ENCODE data around the gene PSMB2.

PSMB2 gene

GRCh38 chr1:35631396-35631795, 9.9 kb downstream of the PSMB2 start:
- Histone ChIP-seq H3K4me1 (peaks cover 26% of the 10 kb centered on the region), H3K36me3 (replicated peaks) (peaks cover 72% of the 10 kb centered on the region), H3K9me3 (no peaks in the 10 kb centered on the region), H3K4me3 (no peak overlapping the region), H3K27me3 (ENCODE audit: low read depth) (no peaks in the 10 kb centered on the region)
- in situ Hi-C loops (cut with MboI; ENCODE audit: low sequenced_read_pairs): no loop called here
- no peak for DNase-seq (ENCODE audit: low spot score in 2 of 2)

- in situ Hi-C loops (cut with MboI; ENCODE audit: low sequenced_read_pairs): no loop called here
- no peaks in the 10 kb centered on the region for H3K9me3 ChIP-seq
- no peaks in the 10 kb centered on the region for H3K27me3 ChIP-seq (ENCODE audit: low read depth)
- peaks cover 17% of the 10 kb centered on the region for H3K4me1 ChIP-seq
- DNase-seq (ENCODE audit: low spot score in 2 of 2): no peak
- no peak overlapping the region for H3K4me3 ChIP-seq
- H3K36me3 ChIP-seq (replicated peaks): peaks cover 58% of the 10 kb centered on the region
Measured at GRCh38 chr1:35629051-35629450, 12.3 kb downstream of the PSMB2 start.

GRCh38 chr1:35623832-35624231, 17.5 kb downstream of the PSMB2 start:
- no peak overlapping the region for H3K4me3 ChIP-seq
- H3K9me3 ChIP-seq: no peaks in the 10 kb centered on the region
- no peak for DNase-seq (ENCODE audit: low spot score in 2 of 2)
- in situ Hi-C loops (cut with MboI; ENCODE audit: low sequenced_read_pairs): no loop called here
- H3K4me1 ChIP-seq: peaks cover 4% of the 10 kb centered on the region; the same call in 1 of the 2 replicates
- peaks cover 39% of the 10 kb centered on the region for H3K36me3 ChIP-seq (replicated peaks)
- no peaks in the 10 kb centered on the region for H3K27me3 ChIP-seq (ENCODE audit: low read depth)

- peaks cover 4% of the 10 kb centered on the region; the same call in 1 of the 2 replicates for H3K4me1 ChIP-seq
- in situ Hi-C loops (cut with MboI; ENCODE audit: low sequenced_read_pairs): no loop called here
- peak in 1 of 2 experiments; percentile 43 for DNase-seq (ENCODE audit: low spot score in 2 of 2)
Measured at GRCh38 chr1:35622510-35623178, 18.7 kb downstream of the PSMB2 start.

GRCh38 chr1:35619237-35620121, 21.8 kb downstream of the PSMB2 start:
- peaks cover 45% of the 10 kb centered on the region for H3K36me3 ChIP-seq (replicated peaks)
- H3K4me1 ChIP-seq: peaks cover 8% of the 10 kb centered on the region
- H3K4me3 ChIP-seq: no peak overlapping the region
- in situ Hi-C loops (cut with MboI; ENCODE audit: low sequenced_read_pairs): no loop called here
- no peak for DNase-seq (ENCODE audit: low spot score in 2 of 2)
- H3K9me3 ChIP-seq: no peaks in the 10 kb centered on the region
- no peaks in the 10 kb centered on the region for H3K27me3 ChIP-seq (ENCODE audit: low read depth)

More at GRCh38 chr1:35622510-35623178, 18.7 kb downstream of the PSMB2 start:
- no peaks in the 10 kb centered on the region for H3K27me3 ChIP-seq (ENCODE audit: low read depth)
- H3K4me3 ChIP-seq: no peak overlapping the region
- H3K36me3 ChIP-seq (replicated peaks): peaks cover 40% of the 10 kb centered on the region
- no peaks in the 10 kb centered on the region for H3K9me3 ChIP-seq

- no peak for DNase-seq (ENCODE audit: low spot score in 2 of 2)
- Histone ChIP-seq H3K4me1 (peaks cover 16% of the 10 kb centered on the region), H3K9me3 (no peaks in the 10 kb centered on the region), H3K36me3 (replicated peaks) (peaks cover 45% of the 10 kb centered on the region), H3K4me3 (no peak overlapping the region), H3K27me3 (ENCODE audit: low read depth) (no peaks in the 10 kb centered on the region)
- in situ Hi-C loops (cut with MboI; ENCODE audit: low sequenced_read_pairs): no loop called here
Measured at GRCh38 chr1:35615440-35615839, 25.9 kb downstream of the PSMB2 start.

GRCh38 chr1:35611655-35612054, 29.7 kb downstream of the PSMB2 start:
- in situ Hi-C loops (cut with MboI; ENCODE audit: low sequenced_read_pairs): no loop called here
- DNase-seq (ENCODE audit: low spot score in 2 of 2): no peak
- H3K36me3 ChIP-seq (replicated peaks): peaks cover 49% of the 10 kb centered on the region
- no peaks in the 10 kb centered on the region for H3K27me3 ChIP-seq (ENCODE audit: low read depth)
- peaks cover 16% of the 10 kb centered on the region for H3K4me1 ChIP-seq
- no peaks in the 10 kb centered on the region for H3K9me3 ChIP-seq
- no peak overlapping the region for H3K4me3 ChIP-seq

- H3K4me1 ChIP-seq: no peaks in the 10 kb centered on the region
- DNase-seq (ENCODE audit: low spot score in 2 of 2): no peak
- H3K4me3 ChIP-seq: no peak overlapping the region
- no peaks in the 10 kb centered on the region for H3K27me3 ChIP-seq (ENCODE audit: low read depth)
- H3K9me3 ChIP-seq: no peaks in the 10 kb centered on the region
- H3K36me3 ChIP-seq (replicated peaks): peaks cover 86% of the 10 kb centered on the region
- in situ Hi-C loops (cut with MboI; ENCODE audit: low sequenced_read_pairs): no loop called here
Measured at GRCh38 chr1:35605867-35606182, 35.5 kb downstream of the PSMB2 start.

- no peaks in the 10 kb centered on the region for H3K27me3 ChIP-seq (ENCODE audit: low read depth)
- no peak overlapping the region for H3K4me3 ChIP-seq
- H3K9me3 ChIP-seq: no peaks in the 10 kb centered on the region
- no peaks in the 10 kb centered on the region for H3K4me1 ChIP-seq
- DNase-seq (ENCODE audit: low spot score in 2 of 2): no peak
- in situ Hi-C loops (cut with MboI; ENCODE audit: low sequenced_read_pairs): no loop called here
- H3K36me3 ChIP-seq (replicated peaks): peaks cover 84% of the 10 kb centered on the region
Measured at GRCh38 chr1:35605071-35605866, 36.1 kb downstream of the PSMB2 start.

- Histone ChIP-seq H3K4me3 (no peak overlapping the region), H3K36me3 (replicated peaks) (peaks cover 83% of the 10 kb centered on the region), H3K9me3 (no peaks in the 10 kb centered on the region), H3K4me1 (no peaks in the 10 kb centered on the region), H3K27me3 (ENCODE audit: low read depth) (no peaks in the 10 kb centered on the region)
- in situ Hi-C loops (cut with MboI; ENCODE audit: low sequenced_read_pairs): no loop called here
- no peak for DNase-seq (ENCODE audit: low spot score in 2 of 2)
Measured at GRCh38 chr1:35603941-35604340, 37.4 kb downstream of the PSMB2 start.

GRCh38 chr1:35603468-35603867, 37.9 kb downstream of the PSMB2 start:
- DNase-seq (ENCODE audit: low spot score in 2 of 2): no peak
- H3K9me3 ChIP-seq: no peaks in the 10 kb centered on the region
- H3K4me1 ChIP-seq: no peaks in the 10 kb centered on the region
- in situ Hi-C loops (cut with MboI; ENCODE audit: low sequenced_read_pairs): no loop called here
- H3K4me3 ChIP-seq: no peak overlapping the region
- H3K27me3 ChIP-seq (ENCODE audit: low read depth): no peaks in the 10 kb centered on the region
- H3K36me3 ChIP-seq (replicated peaks): peaks cover 78% of the 10 kb centered on the region

- DNase-seq (ENCODE audit: low spot score in 2 of 2): no peak
- H3K9me3 ChIP-seq: no peaks in the 10 kb centered on the region
- no peaks in the 10 kb centered on the region for H3K4me1 ChIP-seq
- in situ Hi-C loops (cut with MboI; ENCODE audit: low sequenced_read_pairs): no loop called here
- no peak overlapping the region for H3K4me3 ChIP-seq
- no peaks in the 10 kb centered on the region for H3K27me3 ChIP-seq (ENCODE audit: low read depth)
- peaks cover 60% of the 10 kb centered on the region for H3K36me3 ChIP-seq (replicated peaks)
Measured at GRCh38 chr1:35600593-35600992, 40.7 kb downstream of the PSMB2 start.

- H3K27me3 ChIP-seq (ENCODE audit: low read depth): no peaks in the 10 kb centered on the region
- H3K4me1 ChIP-seq: no peaks in the 10 kb centered on the region
- in situ Hi-C loops (cut with MboI; ENCODE audit: low sequenced_read_pairs): no loop called here
- no peaks in the 10 kb centered on the region for H3K9me3 ChIP-seq
- peaks cover 53% of the 10 kb centered on the region for H3K36me3 ChIP-seq (replicated peaks)
- H3K4me3 ChIP-seq: no peak overlapping the region
- no peak for DNase-seq (ENCODE audit: low spot score in 2 of 2)
Measured at GRCh38 chr1:35599411-35599810, 41.9 kb downstream of the PSMB2 start.

GRCh38 chr1:35598895-35599294, 42.4 kb downstream of the PSMB2 start:
- in situ Hi-C loops (cut with MboI; ENCODE audit: low sequenced_read_pairs): no loop called here
- Histone ChIP-seq H3K36me3 (replicated peaks) (peaks cover 48% of the 10 kb centered on the region), H3K4me1 (no peaks in the 10 kb centered on the region), H3K9me3 (no peaks in the 10 kb centered on the region), H3K27me3 (ENCODE audit: low read depth) (no peaks in the 10 kb centered on the region), H3K4me3 (no peak overlapping the region)
- DNase-seq (ENCODE audit: low spot score in 2 of 2): no peak
